B cell (primary cell): ENCODE measurements around the gene PSMG1. TPM values are rescaled to one million over a fixed set of nuclear protein-coding genes. Genes with fewer than 3 reads are reported as not detected.

Source experiments
- ATAC-seq: fragments of 200-7000 bp; cut with Tn5 transposase; one replicate; pipeline ENCODE4 v1.10.0; 2021; ENCODE audit warnings: low read depth, mild to moderate bottlenecking, moderate number of reproducible peaks, moderate library complexity
- CTCF ChIA-PET: fragments of 350-600 bp; sonication (Branson Sonifier 250); formaldehyde crosslinking; loops from one replicate; lab custom pipeline; 2021; ENCODE audit warnings: antibody characterized with exemption, inconsistent platforms; lab: Charles Lee
- POLR2A ChIA-PET: fragments of 350-600 bp; sonication (Branson Sonifier 250); formaldehyde crosslinking; loops from one replicate; lab custom pipeline; 2021; ENCODE audit warnings: antibody characterized with exemption; lab: Charles Lee
- DNase-seq: peaks from one replicate; pipeline ENCODE4 v3.0.0; 2013
- H2AFZ ChIP-seq: 2 replicates; pipeline ENCODE4 v1.6.1; 2012; ENCODE audit warnings: mild to moderate bottlenecking, low read depth, low read length; ENCODE audit not compliant: insufficient read depth, poor library complexity, severe bottlenecking
- H3K27ac ChIP-seq, 2 donors: 1 replicate in 1 of 2; 2 replicates in 1 of 2; pipeline ENCODE4 v1.5.1; 2012 to 2013; ENCODE audit warnings: low read length in 2 of 2, mild to moderate bottlenecking in 2 of 2, moderate library complexity in 1 of 2
- H3K27me3 ChIP-seq, 4 experiments: fragments of 200-600 bp in 1 of 4; sonication (generic) in 1 of 4; replicated peaks in 1 of 4; 1 replicate in 2 of 4; 2 replicates in 2 of 4; pipeline versions ENCODE4 v1.6.1 to v1.7.0; 2013 to 2016; ENCODE audit warnings: low read length in 3 of 4, mild to moderate bottlenecking in 2 of 4, mixed read lengths in 1 of 4, moderate library complexity in 1 of 4; ENCODE audit not compliant: insufficient read depth in 4 of 4, control insufficient read depth in 3 of 4; ENCODE audit errors: control extremely low read depth in 1 of 4
- H3K36me3 ChIP-seq, 2 experiments: replicated peaks in 1 of 2; 1 replicate in 1 of 2; 2 replicates in 1 of 2; pipeline versions ENCODE4 v1.6.1 to v1.7.1; 2013; ENCODE audit warnings: low read length in 1 of 2; ENCODE audit not compliant: insufficient read depth in 2 of 2, control insufficient read depth in 1 of 2; ENCODE audit errors: control extremely low read depth in 1 of 2, extremely low read depth in 1 of 2
- H3K4me1 ChIP-seq, 2 donors: fragments of 200-600 bp in 1 of 2; sonication (generic) in 1 of 2; 1 replicate in 1 of 2; 2 replicates in 1 of 2; pipeline versions ENCODE4 v1.5.1 to v1.6.1; 2013 to 2017; ENCODE audit warnings: low read length in 2 of 2; ENCODE audit not compliant: control insufficient read depth in 2 of 2, insufficient read depth in 2 of 2
- H3K4me2 ChIP-seq: replicated peaks from 2 replicates; pipeline ENCODE3; 2012; ENCODE audit warnings: mild to moderate bottlenecking, low read depth, low read length; ENCODE audit not compliant: poor library complexity, severe bottlenecking
- H3K4me3 ChIP-seq, 5 experiments: fragments of 200-600 bp in 1 of 5; sonication (generic) in 1 of 5; 1 replicate in 3 of 5; 2 replicates in 2 of 5; pipeline versions ENCODE4 v1.5.1 to v1.7.0; 2011 to 2016; ENCODE audit warnings: low read length in 4 of 5, mild to moderate bottlenecking in 4 of 5, low read depth in 2 of 5, control low read depth in 1 of 5, moderate library complexity in 1 of 5; ENCODE audit not compliant: insufficient read depth in 1 of 5; ENCODE audit errors: control extremely low read depth in 1 of 5, extremely low read depth in 1 of 5
- H3K79me2 ChIP-seq: fragments of 200-600 bp; sonication (generic); one replicate; pipeline ENCODE4 v1.6.0; 2016; ENCODE audit warnings: low read length; ENCODE audit not compliant: control insufficient read depth, insufficient read depth
- H3K9ac ChIP-seq: fragments of 200-600 bp; sonication (generic); 2 replicates; pipeline ENCODE4 v1.6.1; 2017; ENCODE audit warnings: mild to moderate bottlenecking, low read length, moderate library complexity
- H3K9me3 ChIP-seq, 3 donors: one replicate each; pipeline versions ENCODE4 v1.6.1 to v1.7.1; 2013; ENCODE audit warnings: low read length in 2 of 3; ENCODE audit not compliant: control insufficient read depth in 2 of 3, insufficient read depth in 1 of 3; ENCODE audit errors: control extremely low read depth in 1 of 3
- H4K20me1 ChIP-seq: 2 replicates; pipeline ENCODE4 v1.6.0; 2012; ENCODE audit warnings: mild to moderate bottlenecking, low read length; ENCODE audit not compliant: insufficient read depth, control insufficient read depth, poor library complexity, severe bottlenecking
- H3K27ac Mint-ChIP-seq: one replicate; pipeline ENCODE4 v1.8.0; 2021; ENCODE audit warnings: mixed read lengths
- H3K27me3 Mint-ChIP-seq: one replicate; pipeline ENCODE4 v1.8.0; 2021; ENCODE audit warnings: mixed read lengths
- H3K4me1 Mint-ChIP-seq: one replicate; pipeline ENCODE4 v1.8.0; 2021; ENCODE audit warnings: mixed read lengths
- H3K4me3 Mint-ChIP-seq: one replicate; pipeline ENCODE4 v1.8.0; 2021; ENCODE audit warnings: mixed read lengths
- H3K9me3 Mint-ChIP-seq: one replicate; pipeline ENCODE4 v1.8.0; 2022; ENCODE audit warnings: mixed read lengths; ENCODE audit not compliant: insufficient read depth
- CTCF ChIP-seq: fragments of 200-600 bp; IDR thresholded peaks from one replicate; pipeline ENCODE4 v1.8.0; 2022; ENCODE audit warnings: antibody characterized with exemption, mild to moderate bottlenecking
- EZH2 ChIP-seq: IDR thresholded peaks from 2 replicates; pipeline ENCODE4 v1.6.1; 2012; ENCODE audit warnings: borderline replicate concordance, low read depth, mild to moderate bottlenecking, moderate library complexity, low read length; ENCODE audit not compliant: insufficient read depth, poor library complexity, severe bottlenecking
- WGBS: methylation state at CpG from one replicate; pipeline ENCODE4 v1.1.5; 2013; ENCODE audit warnings: missing lambda C conversion rate; ENCODE audit not compliant: insufficient coverage; 5-methylcytosine and 5-hydroxymethylcytosine counted together
- intact Hi-C: fragments of 100-400 bp; cut with micrococcal nuclease; formaldehyde crosslinking; loops from one replicate; pipeline ENCODE4 v1.10.0; 2022
- polyA plus RNA-seq: library from polyadenylated mRNA; depleted of rRNA; stranded (reverse); fragments of >200 nt; gene quantifications from 2 replicates; pipeline ENCODE4 v1.2.3, GENCODE V29; 2012
- total RNA-seq, 2 donors: library from RNA; stranded (reverse); fragments of 120-200 nt in 1 of 2; gene quantifications; 1 replicate in 1 of 2; 2 replicates in 1 of 2; pipeline versions ENCODE4 v1.2.3 to v1.2.4, GENCODE V29; 2013 to 2022

Gene PSMG1
- total and polyA plus RNA-seq, 2 donors (not counting 1 experiment from before 2014, with no cell fraction given), result 8.6 to 10.4 TPM

- H4K20me1 ChIP-seq, result no peaks in the 10 kb centered on the region
- H3K36me3 ChIP-seq, result no peaks in the 10 kb centered on the region
- H3K9ac ChIP-seq, result no peak overlapping the region
- Mint-ChIP-seq H3K27ac (no peak overlapping the region), H3K9me3 (peaks cover 2% of the 10 kb centered on the region), H3K27me3 (peaks cover 3% of the 10 kb centered on the region), H3K4me3 (no peak overlapping the region), H3K4me1 (no peaks in the 10 kb centered on the region)
- H3K27me3 ChIP-seq, result no peaks in the 10 kb centered on the region
- TF ChIP-seq EZH2, result no peak
- no peak for TF ChIP-seq CTCF
- H3K4me2 ChIP-seq, result no peak overlapping the region
- no peaks in the 10 kb centered on the region for H3K79me2 ChIP-seq
- ChIA-PET CTCF (no interaction called here), POLR2A (no interaction called here)
- no peaks in the 10 kb centered on the region for H3K4me1 ChIP-seq
- intact Hi-C loops, result no loop called here
- no peak overlapping the region for H2AFZ ChIP-seq
- DNase-seq (no peak), ATAC-seq (no peak)
- no CpG with 5 or more reads among the region's 3 CpGs for WGBS
- H3K4me3 ChIP-seq, result no peak overlapping the region
- H3K9me3 ChIP-seq, result no peaks in the 10 kb centered on the region
- H3K27ac ChIP-seq, result no peak overlapping the region
Observed at GRCh38 chr21:39142972-39143371, 40.3 kb downstream of the PSMG1 start.

DNA sequence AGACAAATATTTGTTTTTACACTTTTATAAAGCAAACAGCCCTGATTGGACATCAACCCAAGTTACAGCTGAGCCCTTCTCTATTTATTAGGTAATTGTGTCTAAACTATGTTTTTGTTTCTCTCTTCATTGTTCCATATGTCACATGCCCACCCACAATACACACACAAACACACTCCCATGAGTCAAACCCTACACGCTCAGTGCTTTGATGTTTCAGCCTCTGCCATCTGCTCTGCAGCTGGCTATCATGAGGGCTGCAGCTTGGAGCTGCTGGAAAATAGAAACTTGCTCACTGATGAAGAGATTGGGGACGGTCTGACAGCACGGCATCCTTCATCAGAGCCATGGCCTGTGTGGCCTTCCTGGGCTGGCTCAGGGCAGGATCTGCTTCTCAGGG, 41.7 kb downstream of the PSMG1 start:
- ChIA-PET POLR2A (no interaction called here), CTCF (interaction anchor here (2.0 kb wide), 1 partner anchor 406 kb away, joined by 12 read pairs; no protein-coding TSS in a partner anchor)
- H4K20me1 ChIP-seq, result no peaks in the 10 kb centered on the region
- no peaks in the 10 kb centered on the region for H3K4me1 Mint-ChIP-seq
- no peak overlapping the region for H3K9ac ChIP-seq
- H3K27me3 Mint-ChIP-seq, result peaks cover 4% of the 10 kb centered on the region
- TF ChIP-seq CTCF (no peak), EZH2 (no peak)
- H3K4me1 ChIP-seq, result no peaks in the 10 kb centered on the region
- no peaks in the 10 kb centered on the region for H3K79me2 ChIP-seq
- no peak overlapping the region for H3K4me2 ChIP-seq
- H3K4me3 Mint-ChIP-seq, result no peak overlapping the region
- no peak overlapping the region for H2AFZ ChIP-seq
- H3K9me3 Mint-ChIP-seq, result no peaks in the 10 kb centered on the region
- no peaks in the 10 kb centered on the region for H3K36me3 ChIP-seq
- H3K27ac ChIP-seq, result no peak overlapping the region
- no peaks in the 10 kb centered on the region for H3K27me3 ChIP-seq
- H3K9me3 ChIP-seq, result no peaks in the 10 kb centered on the region
- WGBS, result 93% methylated on average over 3 of the region's 3 CpGs
- ATAC-seq (no peak), DNase-seq (no peak)
- H3K27ac Mint-ChIP-seq, result no peak overlapping the region
- intact Hi-C loops, result no loop called here
- no peak overlapping the region for H3K4me3 ChIP-seq
